Calu3 (cell line): ENCODE data around the gene LRRC4. TPM values are rescaled to one million over a fixed set of nuclear protein-coding genes. Genes with fewer than 3 reads are reported as not detected.

Source experiments
- BruUV-seq: library from RNA; stranded (reverse); fragments of 400-500 nt; replicated peaks from 2 replicates; lab custom pipeline; 2021; lab: Mats Ljungman, UMichigan
- CTCF ChIA-PET: fragments of 300-600 bp; sonication (Branson Sonifier 250); formaldehyde crosslinking; loops from one replicate; lab custom pipeline; 2022; ENCODE audit warnings: antibody characterized with exemption; lab: Charles Lee
- DNase-seq: peaks from one replicate; pipeline ENCODE4 v3.0.0; 2022
- H3K27ac Mint-ChIP-seq: one replicate; pipeline ENCODE4 v1.8.0; 2022; ENCODE audit warnings: mixed read lengths; ENCODE audit not compliant: unreplicated experiment
- H3K27me3 Mint-ChIP-seq: one replicate; pipeline ENCODE4 v1.8.0; 2022; ENCODE audit warnings: mixed read lengths; ENCODE audit not compliant: unreplicated experiment
- H3K36me3 Mint-ChIP-seq: one replicate; pipeline ENCODE4 v1.8.0; 2022; ENCODE audit warnings: mild to moderate bottlenecking, moderate library complexity, mixed read lengths; ENCODE audit not compliant: insufficient read depth, unreplicated experiment
- H3K4me1 Mint-ChIP-seq: one replicate; pipeline ENCODE4 v1.8.0; 2022; ENCODE audit warnings: mild to moderate bottlenecking, low read depth, mixed read lengths; ENCODE audit not compliant: unreplicated experiment
- H3K4me3 Mint-ChIP-seq: one replicate; pipeline ENCODE4 v1.8.0; 2022; ENCODE audit warnings: mild to moderate bottlenecking, low read depth, moderate library complexity, mixed read lengths; ENCODE audit not compliant: unreplicated experiment
- H3K9me3 Mint-ChIP-seq: one replicate; pipeline ENCODE4 v1.8.0; 2022; ENCODE audit warnings: low read depth, mixed read lengths; ENCODE audit not compliant: unreplicated experiment
- intact Hi-C: fragments of 100-400 bp; cut with micrococcal nuclease; formaldehyde crosslinking; loops from one replicate; pipeline ENCODE4 v1.10.0; 2022; ENCODE audit not compliant: unreplicated experiment
- total RNA-seq: library from RNA; stranded (reverse); gene quantifications from 2 replicates; pipeline ENCODE4 v1.2.3, GENCODE V29; 2022
- TF ChIP-seq, protein P1 (sequence below): fragments of 200-600 bp; IDR thresholded peaks from one replicate; pipeline ENCODE4 v1.8.0; 2022; ENCODE audit warnings: antibody characterized with exemption; ENCODE audit not compliant: unreplicated experiment

The LRRC4 gene
- total RNA-seq, 1 experiment from 2014 or later: not detected

DNA sequence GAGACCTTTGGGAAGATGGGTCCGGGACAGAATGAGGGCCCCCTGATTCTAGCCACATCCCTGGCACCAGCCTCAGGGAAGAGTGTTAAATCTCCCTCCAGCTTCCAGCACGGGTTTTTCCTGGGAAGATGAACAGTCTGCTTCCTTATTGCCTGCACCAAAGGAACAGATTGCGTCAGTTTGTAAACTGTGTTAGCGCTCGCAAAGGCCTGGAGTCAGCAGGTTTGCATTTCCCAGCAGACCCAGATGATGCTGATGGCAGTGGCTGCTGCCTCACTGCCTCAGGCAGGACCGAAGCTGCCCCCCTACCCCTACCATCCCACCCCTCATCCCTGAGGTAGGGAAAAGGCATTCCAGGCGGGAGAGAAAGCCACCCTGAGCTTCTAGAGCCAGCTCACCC, 34.6 kb upstream of the LRRC4 start:
- BruUV-seq: no TSS peak
- Mint-ChIP-seq H3K9me3 (no peaks in the 10 kb centered on the region), H3K36me3 (peaks cover 9% of the 10 kb centered on the region), H3K4me1 (no peaks in the 10 kb centered on the region), H3K27ac (no peak overlapping the region), H3K4me3 (no peak overlapping the region), H3K27me3 (no peaks in the 10 kb centered on the region)
- TF ChIP-seq, protein P1, sequence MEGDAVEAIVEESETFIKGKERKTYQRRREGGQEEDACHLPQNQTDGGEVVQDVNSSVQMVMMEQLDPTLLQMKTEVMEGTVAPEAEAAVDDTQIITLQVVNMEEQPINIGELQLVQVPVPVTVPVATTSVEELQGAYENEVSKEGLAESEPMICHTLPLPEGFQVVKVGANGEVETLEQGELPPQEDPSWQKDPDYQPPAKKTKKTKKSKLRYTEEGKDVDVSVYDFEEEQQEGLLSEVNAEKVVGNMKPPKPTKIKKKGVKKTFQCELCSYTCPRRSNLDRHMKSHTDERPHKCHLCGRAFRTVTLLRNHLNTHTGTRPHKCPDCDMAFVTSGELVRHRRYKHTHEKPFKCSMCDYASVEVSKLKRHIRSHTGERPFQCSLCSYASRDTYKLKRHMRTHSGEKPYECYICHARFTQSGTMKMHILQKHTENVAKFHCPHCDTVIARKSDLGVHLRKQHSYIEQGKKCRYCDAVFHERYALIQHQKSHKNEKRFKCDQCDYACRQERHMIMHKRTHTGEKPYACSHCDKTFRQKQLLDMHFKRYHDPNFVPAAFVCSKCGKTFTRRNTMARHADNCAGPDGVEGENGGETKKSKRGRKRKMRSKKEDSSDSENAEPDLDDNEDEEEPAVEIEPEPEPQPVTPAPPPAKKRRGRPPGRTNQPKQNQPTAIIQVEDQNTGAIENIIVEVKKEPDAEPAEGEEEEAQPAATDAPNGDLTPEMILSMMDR: no peak
- no peak for DNase-seq
- intact Hi-C loops: no loop called here
- CTCF ChIA-PET: no interaction called here

GRCh38 chr7:128063088-128063487, 31.9 kb upstream of the LRRC4 start:
- no TSS peak for BruUV-seq
- Mint-ChIP-seq H3K4me3 (no peak overlapping the region), H3K27ac (no peak overlapping the region), H3K27me3 (no peaks in the 10 kb centered on the region), H3K9me3 (no peaks in the 10 kb centered on the region), H3K36me3 (no peaks in the 10 kb centered on the region), H3K4me1 (no peaks in the 10 kb centered on the region)
- intact Hi-C loops: no loop called here
- TF ChIP-seq, protein P1: no peak
- no peak for DNase-seq
- CTCF ChIA-PET: no interaction called here

GRCh38 chr7:128060018-128060417, 28.8 kb upstream of the LRRC4 start:
- Mint-ChIP-seq H3K4me1 (no peaks in the 10 kb centered on the region), H3K9me3 (no peaks in the 10 kb centered on the region), H3K36me3 (no peaks in the 10 kb centered on the region), H3K27ac (no peak overlapping the region), H3K27me3 (no peaks in the 10 kb centered on the region), H3K4me3 (no peak overlapping the region)
- CTCF ChIA-PET: no interaction called here
- DNase-seq: no peak
- TF ChIP-seq, protein P1: no peak
- no TSS peak for BruUV-seq
- intact Hi-C loops: no loop called here

DNA sequence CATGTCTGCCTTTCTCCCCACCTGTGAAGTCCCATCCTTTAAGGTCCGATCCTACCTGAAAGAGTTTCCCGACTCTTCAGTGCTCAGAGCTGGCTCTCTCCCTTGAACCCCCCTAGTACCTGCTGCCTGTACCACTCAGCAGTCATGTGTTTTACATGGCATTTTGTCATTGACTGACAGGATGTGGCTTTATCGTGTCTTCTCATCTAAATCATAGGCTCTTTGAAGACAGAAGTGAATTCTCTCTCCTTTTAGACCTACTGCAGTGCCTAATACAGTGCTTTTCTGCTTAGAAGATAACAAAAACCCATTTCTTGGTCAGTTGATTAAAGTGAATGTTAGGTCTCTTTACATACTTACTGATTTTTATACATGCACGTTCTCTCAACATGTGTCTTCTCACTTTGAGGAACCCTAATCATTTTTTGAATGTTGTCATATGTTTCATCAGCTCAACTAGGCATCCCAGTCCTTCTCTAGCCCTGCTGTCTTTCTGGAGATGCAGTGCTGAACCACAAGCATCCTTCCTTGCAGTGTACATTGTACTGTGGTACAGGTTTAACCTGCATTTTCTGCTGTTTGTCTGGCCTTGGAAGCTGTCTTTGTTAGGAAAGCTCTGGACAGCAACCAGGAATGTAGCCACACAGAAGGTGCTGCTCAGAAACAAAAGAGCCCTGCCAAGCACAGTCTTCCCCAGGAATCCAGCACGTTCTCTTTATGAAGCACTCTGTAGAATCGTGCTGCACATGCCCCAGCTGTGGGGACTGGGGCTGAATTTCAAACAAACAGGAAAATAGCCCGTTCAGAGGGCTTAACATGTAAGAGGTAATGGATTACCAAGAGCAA, 28.1 kb upstream of the LRRC4 start:
- DNase-seq: no peak
- Mint-ChIP-seq H3K27ac (no peak overlapping the region), H3K36me3 (no peaks in the 10 kb centered on the region), H3K4me1 (no peaks in the 10 kb centered on the region), H3K27me3 (no peaks in the 10 kb centered on the region), H3K4me3 (no peak overlapping the region), H3K9me3 (no peaks in the 10 kb centered on the region)
- no TSS peak for BruUV-seq
- CTCF ChIA-PET: no interaction called here
- intact Hi-C loops: no loop called here
- TF ChIP-seq, protein P1: no peak
